SK-MEL-5 (cell line): ENCODE data around the gene CDH5. TPM values are rescaled to one million over a fixed set of nuclear protein-coding genes. Genes with fewer than 3 reads are reported as not detected.
A peak's percentile ranks its signal among the peaks of the same experiment; 100 is the strongest.

Experiments
- DNase-seq: peaks from one replicate; pipeline ENCODE4 v3.0.0-alpha.2; 2016; ENCODE audit warnings: low read depth, low spot score
- in situ Hi-C: cut with HindIII; loops from 2 replicates; pipeline ENCODE4 v1.10.0; 2016; ENCODE audit warnings: low sequenced_read_pairs, high pct_unique_total_duplicates, low pct_unique_long_range_greater_than_20kb
- total RNA-seq: library from RNA; depleted of rRNA; stranded (reverse); fragments of >200 nt; shearing (Covaris generic); gene quantifications from 2 replicates; pipeline ENCODE4 v1.2.3, GENCODE V29; 2014

Gene CDH5
- total RNA-seq, 1 experiment from 2014 or later: not detected

DNA sequence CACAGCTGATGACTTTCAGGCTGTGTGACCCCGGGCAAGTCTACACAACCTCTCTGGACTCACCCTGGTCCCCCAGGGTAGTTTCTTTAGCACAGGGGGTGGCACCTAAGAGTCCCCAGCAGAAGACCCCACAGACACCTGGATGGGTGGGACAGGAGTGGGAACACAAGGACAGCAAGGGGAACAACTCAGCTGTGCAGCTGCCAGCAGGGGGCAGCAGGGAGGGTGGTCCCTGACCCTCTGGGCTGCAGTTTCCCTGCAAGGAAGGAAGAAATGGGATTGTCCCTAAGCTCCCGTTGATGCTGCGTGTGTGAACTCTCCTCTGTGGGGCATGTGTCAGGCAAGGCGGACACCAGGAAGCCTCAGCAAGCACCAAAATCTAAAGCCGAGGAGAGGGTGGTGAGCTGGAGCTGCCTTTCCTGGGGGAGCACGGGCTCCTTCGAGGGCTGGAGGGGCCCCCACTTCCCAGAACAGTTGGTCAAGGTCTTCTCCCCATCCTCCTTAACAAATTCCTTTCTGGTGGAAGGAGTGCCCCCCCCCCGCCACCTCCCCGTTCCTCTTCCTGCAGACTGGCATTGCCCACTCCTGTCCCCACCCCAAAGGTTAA, 24.1 kb upstream of the CDH5 start:
- DNase-seq: peak; percentile 49
- in situ Hi-C loops: no loop called here

DNA sequence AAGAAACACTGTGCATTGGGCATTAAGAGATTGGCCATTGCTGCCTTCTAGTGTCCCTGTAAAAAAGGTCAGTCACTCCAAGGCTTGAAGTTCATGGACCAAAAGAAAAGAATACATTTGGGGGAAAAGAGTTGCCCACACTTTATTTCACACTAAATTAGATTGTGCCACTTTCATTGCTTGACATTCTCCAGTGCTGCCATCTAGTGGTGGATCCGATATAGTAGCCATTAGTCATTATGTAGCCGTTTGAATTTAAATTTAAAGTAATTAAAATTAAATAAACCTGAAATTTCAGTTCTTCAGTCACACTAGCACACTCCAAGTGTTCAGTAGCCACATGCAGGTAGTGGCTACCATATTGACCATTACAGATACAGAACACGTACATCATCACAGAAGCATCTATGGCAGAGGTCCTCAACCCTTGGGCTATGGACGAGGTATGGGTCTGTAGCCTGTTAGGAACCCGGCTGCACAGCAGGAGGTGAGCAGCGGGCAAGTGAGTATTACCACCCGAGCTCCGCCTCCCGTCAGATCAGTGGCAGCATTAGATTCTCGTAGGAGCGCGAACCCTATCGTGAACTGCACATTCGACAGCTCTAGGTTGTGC, 21.9 kb upstream of the CDH5 start:
- peak; percentile 45 for DNase-seq
- in situ Hi-C loops: no loop called here

DNA sequence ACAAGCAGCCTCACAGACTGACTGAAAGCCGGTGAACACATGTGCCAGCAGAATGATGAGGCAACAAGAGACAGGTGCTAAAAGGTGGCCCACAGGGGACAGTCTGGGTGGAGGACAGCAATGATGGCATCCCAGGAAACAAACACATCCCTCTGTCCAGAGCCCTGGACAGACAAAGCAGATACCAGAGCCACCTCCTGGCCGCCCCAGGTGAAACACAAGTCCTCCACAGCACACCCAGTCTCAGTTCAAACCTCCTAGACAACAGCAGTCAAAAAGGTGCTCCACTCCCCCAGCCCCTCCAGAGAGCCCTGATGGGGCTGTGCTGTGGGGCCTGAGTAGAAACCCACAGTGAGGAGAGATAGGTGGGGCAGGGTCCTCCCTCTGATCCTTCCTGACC, 20.3 kb upstream of the CDH5 start:
- in situ Hi-C loops: no loop called here
- DNase-seq: no peak

DNA sequence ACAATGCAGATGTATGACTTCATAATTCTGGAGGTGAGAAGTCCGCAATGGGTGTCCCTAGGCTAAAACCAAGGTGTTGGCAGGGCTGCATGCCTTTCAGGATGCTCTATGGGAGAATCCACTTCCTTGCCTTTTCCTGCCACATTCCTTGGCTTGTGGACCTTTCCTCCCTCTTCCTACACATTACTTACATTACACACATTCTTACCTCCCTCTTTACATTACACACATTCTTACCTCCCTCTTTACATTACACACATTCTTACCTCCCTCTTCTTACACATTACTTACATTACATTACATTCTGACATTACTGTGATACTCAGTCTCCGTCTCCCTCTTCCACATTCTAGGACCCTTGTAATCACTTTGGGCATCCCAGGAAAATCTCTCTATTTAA, 14.2 kb upstream of the CDH5 start:
- in situ Hi-C loops: no loop called here
- no peak for DNase-seq

DNA sequence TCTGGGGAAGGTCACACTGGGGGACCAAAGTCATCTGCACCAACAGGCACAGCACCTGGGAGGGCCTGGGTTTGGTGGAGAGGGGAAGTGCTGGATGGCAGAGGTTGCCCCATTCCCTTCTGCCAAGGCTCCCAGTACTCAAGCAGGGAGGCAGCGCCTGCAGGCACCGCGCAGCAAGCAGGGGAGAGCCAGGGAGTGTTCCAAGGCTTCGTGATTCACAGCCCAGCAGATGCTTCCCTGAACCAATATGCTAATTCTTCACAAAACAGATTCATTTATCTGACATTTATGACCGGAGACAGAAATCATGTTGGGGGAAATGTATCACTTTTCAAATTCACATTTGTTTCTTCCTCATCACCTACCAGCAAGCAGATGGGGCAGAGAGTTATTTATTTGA, 13.4 kb upstream of the CDH5 start:
- in situ Hi-C loops: no loop called here
- DNase-seq: no peak

DNA sequence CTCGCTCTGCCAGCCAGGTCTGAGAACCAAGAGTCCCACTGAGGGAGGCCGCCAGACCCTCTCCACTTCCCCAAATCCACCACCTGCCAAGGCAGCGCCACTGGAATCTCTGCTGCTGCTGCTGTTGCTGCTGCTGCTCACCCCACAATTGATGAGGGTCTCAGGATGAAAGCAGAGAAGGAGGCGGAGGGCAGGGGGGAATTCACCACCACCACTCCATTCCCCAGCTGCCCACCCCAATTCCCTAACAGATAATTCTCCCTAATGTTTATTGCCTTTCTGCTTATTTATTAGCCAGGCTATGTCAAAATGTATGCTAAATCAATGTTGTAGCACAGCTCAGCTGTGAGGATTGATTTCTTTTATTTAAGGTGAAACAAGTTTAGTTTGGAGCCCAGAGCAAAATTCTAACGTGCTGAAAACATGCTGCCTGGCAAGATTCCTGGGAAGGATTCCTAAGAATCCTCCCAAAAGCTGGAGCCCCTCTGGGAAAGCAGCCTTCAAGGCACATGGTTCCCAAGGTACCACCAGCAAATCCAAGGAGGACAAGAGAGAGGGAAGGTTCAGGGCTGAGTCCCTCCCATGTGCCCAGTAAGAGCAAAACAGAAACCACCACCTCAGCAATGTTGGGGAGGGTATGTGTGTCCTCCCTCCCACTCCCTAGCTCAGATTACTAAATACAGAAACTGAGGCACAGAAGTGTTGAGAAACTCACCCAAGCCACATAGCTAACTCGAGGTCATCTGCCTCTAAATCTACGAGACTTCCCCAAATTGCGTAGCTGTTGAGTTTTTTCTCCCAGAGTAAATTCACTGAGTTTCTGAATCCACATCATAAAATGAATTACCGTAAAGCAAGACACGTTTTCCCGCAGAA, 12.2 kb upstream of the CDH5 start:
- in situ Hi-C loops: no loop called here
- DNase-seq: no peak

DNA sequence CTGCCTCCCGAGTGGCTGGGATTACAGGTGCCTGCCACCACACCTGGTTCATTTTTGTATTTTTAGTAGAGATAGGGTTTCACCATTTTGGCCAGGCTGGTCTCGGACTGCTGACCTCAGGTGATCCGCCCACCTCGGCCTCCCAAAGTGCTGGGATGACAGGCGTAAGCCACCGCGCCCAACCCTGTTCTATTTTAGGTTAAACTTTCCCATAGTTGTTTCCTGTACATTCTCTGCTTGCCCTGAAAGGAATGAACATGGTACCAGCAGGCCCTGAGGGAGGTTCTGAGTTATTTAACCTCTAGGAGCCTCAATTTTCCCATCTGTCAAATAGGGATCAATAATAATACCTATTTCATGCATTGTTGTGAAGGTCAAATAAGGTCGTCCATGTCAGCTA, 11.0 kb upstream of the CDH5 start:
- DNase-seq: no peak
- in situ Hi-C loops: no loop called here

DNA sequence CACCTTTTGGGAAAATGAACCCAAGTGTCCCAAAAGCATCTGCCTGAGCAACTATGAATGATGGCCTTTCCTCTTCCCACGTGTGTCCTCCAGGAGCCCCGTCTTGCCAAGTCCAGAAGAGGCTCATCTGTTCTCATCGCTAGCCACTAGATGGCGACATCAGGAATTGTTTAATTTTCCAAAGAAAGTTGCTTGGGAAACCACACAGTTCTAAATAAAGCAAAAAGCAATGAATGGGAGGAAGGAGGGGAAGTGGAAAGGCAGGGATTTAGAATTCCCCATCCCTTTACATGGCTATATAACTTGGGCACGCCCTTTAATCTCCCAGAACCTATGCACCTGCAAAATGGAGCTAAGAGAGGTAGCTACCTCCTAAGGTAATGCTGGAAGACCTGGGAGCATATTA, 9.0 kb upstream of the CDH5 start:
- DNase-seq: peak; percentile 83
- in situ Hi-C loops: no loop called here

DNA sequence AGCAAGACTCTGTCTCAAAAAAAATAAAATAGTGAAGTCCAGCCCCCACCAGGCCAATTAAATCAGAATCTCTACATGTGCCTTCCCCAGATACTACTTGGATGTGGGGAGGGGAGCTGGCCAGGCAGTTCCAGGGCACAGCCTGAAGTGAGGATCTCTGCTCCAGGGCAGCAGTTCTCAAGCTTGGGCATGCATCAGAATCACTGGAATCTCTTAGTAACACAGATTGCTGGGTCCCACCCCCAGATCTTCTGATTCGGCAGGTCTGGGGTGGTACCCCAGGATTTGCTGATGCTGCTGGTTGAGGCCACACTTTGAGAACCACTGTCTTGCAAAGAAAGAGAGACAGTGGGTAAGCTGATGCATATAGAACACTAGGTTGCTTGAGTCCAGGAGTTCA, 8.3 kb upstream of the CDH5 start:
- in situ Hi-C loops: no loop called here
- no peak for DNase-seq

DNA sequence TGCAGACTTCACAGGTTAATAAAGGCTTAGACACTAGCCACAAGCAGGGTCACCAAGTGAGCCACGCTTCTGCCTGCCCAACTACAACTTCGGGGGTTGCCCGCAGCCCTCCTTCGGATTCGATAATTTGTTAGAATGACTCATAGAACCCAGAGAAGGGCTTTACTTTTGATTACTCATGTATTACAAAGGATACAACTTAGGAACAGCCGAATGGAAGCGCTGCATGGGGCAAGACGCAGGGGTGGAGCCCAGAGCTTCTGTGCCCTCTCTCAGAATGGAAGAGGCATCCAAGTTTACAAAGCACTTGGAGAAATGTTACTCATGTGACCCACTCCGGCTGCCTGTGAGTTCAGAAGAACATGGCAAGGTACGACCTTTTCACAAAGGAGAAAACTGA, 7.5 kb upstream of the CDH5 start:
- in situ Hi-C loops: no loop called here
- DNase-seq: peak; percentile 8

DNA sequence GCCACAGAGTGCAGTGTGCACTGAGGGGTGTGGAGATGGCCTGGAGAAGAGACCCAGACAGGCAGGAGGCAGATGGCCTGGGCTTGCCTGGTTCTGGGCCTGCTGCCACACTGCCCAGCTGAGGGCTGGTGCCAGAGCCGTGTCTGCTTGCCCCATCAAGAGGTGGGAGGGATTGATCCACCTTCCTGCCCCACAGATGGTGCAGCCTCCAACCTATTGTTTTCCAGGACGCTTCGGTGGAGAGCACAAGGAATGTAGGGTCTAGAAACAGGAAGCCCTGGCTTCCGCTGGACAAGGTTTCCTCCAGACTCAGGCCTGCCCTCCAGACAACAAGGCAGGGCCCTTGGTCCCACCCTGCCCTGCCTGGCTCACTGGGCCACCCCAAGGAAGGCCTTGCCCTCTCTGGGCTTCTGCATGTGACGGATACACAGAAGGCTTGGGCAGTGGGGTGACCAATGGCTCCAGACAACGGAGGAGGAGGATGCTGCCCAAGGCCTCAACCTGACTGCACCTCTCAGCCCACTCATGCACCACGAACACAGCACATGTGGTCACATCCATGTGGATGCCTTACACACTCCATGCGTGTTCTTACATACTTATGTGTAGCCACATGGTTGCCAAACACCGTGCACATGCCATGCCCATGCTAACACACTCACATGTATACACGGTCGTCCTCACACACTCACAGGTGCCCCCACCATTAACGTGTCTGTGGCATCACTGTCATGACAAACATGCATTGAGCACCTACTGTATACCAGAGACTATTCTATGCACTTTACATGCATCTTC, 6.5 kb upstream of the CDH5 start:
- no peak for DNase-seq
- in situ Hi-C loops: no loop called here

DNA sequence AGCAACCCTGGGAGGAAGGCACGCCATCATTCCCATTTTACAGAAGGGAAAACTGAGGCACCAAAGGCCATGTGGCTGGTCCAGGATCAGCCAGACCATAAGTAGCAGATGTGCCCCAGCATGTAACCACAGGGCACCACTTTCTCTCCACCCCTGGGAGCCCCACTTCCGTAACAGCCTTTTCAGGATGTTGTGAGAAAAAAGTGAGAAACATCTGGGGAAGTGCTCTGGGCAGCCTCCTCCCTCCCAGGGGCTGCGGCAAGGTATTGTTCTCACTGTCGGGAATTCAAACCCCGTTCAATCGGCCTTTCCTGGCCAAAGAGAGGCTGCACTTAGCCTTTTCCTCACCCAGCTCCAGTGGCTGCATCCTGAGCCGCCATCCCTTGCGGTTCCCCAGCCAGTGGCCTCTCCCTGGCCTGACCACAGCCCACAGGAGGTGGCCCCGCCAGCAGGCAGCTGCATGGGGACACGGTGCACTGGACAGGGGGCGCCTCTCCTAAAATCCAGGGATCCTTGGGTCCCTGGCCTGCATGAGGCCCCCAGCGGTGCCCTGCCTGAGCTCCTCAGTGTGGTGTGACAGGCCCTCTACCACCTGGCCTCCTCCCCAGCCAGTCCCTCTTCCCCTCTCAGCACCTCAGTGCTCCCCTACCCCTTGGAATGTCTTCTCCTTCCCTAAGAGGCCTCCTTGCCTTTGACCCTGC, 5.7 kb upstream of the CDH5 start:
- DNase-seq: no peak
- in situ Hi-C loops: no loop called here

DNA sequence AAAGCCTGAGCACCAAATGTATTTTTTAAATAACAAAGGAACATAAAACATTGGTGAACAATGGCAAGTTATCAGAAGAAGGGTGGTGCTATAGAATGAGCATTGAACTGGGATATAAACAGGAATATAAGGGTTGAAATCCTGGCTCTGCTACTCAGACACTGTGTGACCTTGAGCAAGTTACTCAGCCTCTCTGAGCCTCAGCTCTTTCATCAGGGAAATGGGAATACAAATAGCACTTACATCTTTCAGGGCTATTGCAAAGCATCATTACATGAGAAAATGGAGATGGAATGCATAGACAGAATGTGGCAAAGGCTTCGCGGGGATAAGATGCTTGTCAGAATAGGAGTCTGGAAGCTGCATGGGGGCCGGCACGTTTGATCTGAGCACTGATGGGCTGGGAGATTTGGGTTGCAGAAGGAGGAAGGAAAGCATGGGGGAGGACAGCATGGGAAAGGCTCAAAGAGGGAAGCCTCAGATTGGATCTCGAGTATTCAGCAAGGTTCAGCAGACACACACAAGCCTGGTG, 4.8 kb upstream of the CDH5 start:
- DNase-seq: no peak
- in situ Hi-C loops: no loop called here

DNA sequence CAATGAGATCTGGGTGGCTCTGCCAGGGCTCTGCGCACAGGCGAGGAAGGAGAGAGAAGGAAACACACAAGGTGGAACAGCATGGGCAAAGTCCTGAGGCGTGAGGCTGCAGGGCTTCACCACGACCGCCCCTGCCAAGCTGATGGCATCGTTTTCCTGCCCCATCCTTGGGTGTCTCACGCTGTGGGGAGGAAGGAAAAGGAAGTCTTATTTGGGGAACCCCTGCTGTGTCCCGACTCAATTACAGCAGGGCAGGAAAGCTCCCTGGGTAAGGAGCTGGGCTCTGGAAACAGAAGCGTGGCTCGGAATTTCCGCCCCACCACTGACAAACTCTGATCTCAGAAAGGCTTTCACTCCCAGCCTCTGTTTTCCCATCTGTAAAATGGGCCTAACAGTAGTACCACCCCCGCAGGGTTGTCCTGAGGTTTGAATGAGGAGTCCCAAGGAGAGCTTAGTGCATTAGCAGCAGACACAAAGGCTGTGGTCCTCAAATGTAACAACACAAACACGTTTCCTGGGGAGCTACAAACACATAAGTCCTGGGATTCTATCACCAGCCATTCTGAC, 3.2 kb upstream of the CDH5 start:
- no peak for DNase-seq
- in situ Hi-C loops: no loop called here

DNA sequence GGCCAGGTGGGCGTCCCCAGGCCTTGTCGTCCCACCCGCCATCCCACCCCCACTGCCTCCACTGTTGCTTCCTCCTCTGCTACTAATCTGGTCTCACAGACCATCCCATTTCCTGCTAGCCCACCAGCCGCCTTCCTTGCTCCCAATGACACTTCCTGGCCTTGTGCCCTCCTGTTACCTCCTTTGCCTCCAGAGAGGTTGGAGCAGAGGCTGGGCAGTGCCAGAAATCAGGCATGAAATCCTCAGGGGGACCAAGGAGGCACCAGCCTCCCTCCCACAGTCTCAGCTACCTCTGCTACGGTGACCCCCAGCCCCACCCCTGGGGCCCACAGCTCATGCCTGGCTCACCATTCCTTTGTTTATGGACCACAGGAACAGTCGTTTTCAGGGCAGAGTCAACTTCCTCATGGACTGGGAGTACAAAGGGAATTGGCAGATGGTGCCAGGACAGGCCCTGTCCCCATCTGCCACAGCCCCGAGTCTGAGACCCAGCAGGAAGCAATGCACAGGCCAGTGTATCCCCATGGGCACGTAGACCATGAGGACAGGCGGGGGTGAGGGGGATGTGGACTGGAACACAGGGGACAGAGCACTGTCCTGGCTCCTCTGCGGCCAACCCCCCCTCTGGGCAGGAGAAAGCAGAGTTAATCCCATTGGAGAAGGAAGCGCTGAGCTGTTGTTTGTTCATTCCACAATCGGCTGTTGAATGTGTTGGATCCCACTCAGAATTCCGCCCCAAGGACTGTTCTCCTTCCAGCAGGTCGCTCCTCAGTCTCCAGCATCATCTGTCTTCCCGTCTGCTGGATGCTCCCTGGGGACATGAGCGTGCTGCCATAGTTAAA, 2.2 kb upstream of the CDH5 start:
- in situ Hi-C loops: no loop called here
- DNase-seq: no peak

DNA sequence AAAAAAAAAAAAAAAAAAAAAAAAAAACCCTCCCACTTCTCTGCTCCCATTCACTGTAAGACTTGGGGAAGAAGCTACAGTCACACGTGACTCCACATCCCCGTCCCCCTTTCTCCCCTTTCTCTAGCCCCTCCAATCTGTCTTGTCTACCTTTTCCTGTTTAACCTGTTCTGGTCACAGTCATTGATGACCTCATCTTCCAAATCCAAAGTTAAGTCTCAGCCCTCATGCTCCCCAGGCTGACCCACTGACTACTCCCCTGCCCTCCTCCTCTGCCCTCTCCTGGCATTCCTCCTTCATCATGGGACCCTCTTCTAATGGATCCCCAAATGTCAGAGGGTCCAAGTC, 1.6 kb upstream of the CDH5 start:
- DNase-seq: no peak
- in situ Hi-C loops: no loop called here
